Prostate gland (tissue), 2 donors: ENCODE data around the gene LRRC4C. TPM values are rescaled to one million over a fixed set of nuclear protein-coding genes. Genes with fewer than 3 reads are reported as not detected.

Source experiments
- DNase-seq: peaks from one replicate; pipeline ENCODE4 v3.0.0-alpha.2; 2019; ENCODE audit warnings: low spot score
- H3K27ac ChIP-seq, 2 donors: fragments of 200-600 bp; sonication (generic); 2 replicates each; pipeline ENCODE4 v1.5.1; 2017 to 2019
- H3K27me3 ChIP-seq: fragments of 200-600 bp; sonication (generic); replicated peaks from 2 replicates; pipeline ENCODE4 v1.5.1; 2019; ENCODE audit not compliant: insufficient read depth
- H3K36me3 ChIP-seq, 2 donors: fragments of 200-600 bp; sonication (generic); 1 replicate in 1 of 2; 2 replicates in 1 of 2; pipeline versions ENCODE4 v1.5.1 to v1.8.1; 2017 to 2019
- H3K4me1 ChIP-seq: fragments of 200-600 bp; sonication (generic); replicated peaks from 2 replicates; pipeline ENCODE4 v1.5.1; 2019
- H3K4me3 ChIP-seq, 2 donors: fragments of 200-600 bp; sonication (generic); 2 replicates each; pipeline ENCODE4 v1.5.1; 2017 to 2019
- H3K9me3 ChIP-seq: fragments of 200-600 bp; sonication (generic); 2 replicates; pipeline ENCODE4 v1.5.1; 2017
- CTCF ChIP-seq, 4 experiments: fragments of 200-600 bp in 2 of 4; fragments of 450-650 bp in 2 of 4; sonication (generic) in 2 of 4; IDR thresholded peaks; 1 replicate in 3 of 4; 2 replicates in 1 of 4; pipeline ENCODE4 v1.5.1; 2016 to 2019; ENCODE audit warnings: antibody characterized with exemption in 4 of 4, mild to moderate bottlenecking in 2 of 4, moderate library complexity in 2 of 4
- POLR2A ChIP-seq: fragments of 450-650 bp; IDR thresholded peaks from one replicate; pipeline ENCODE4 v1.6.1; 2016; ENCODE audit warnings: antibody characterized with exemption, mild to moderate bottlenecking
- POLR2AphosphoS5 ChIP-seq: sonication (generic); formaldehyde crosslinking; IDR thresholded peaks from one replicate; pipeline ENCODE4 v1.6.1; 2017; ENCODE audit warnings: antibody characterized with exemption
- WGBS: methylation state at CpG from one replicate; pipeline ENCODE4 v1.1.5; 2018; 5-methylcytosine and 5-hydroxymethylcytosine counted together
- intact Hi-C: fragments of 100-400 bp; cut with DNase I; formaldehyde crosslinking; loops from one replicate; pipeline ENCODE4 v1.14.2; 2022
- total RNA-seq, 2 donors: library from RNA; depleted of rRNA; stranded (reverse); fragments of >200 nt; gene quantifications; one replicate each; pipeline ENCODE4 v1.1.0, GENCODE V29; 2016

Gene LRRC4C
- total RNA-seq, 2 donors from 2014 or later: 0.28 TPM; not detected in 1

- WGBS: 39% methylated on average over 1 of the region's 1 CpG
- intact Hi-C loops: no loop called here
Observed at GRCh38 chr11:40573254-40573891, 886.1 kb downstream of the LRRC4C start.

GRCh38 chr11:40569947-40570531 is 889.4 kb downstream of the LRRC4C start:
- no peak overlapping the region for H3K4me3 ChIP-seq
- H3K27ac ChIP-seq: no peak overlapping the region
- no peak for TF ChIP-seq CTCF (IDR thresholded peaks at IDR 0.05)
- TF ChIP-seq POLR2AphosphoS5: no peak
- TF ChIP-seq POLR2A: no peak
- WGBS: 62% methylated on average over 1 of the region's 1 CpG
- intact Hi-C loops: no loop called here
- no peaks in the 10 kb centered on the region for H3K36me3 ChIP-seq
- no peaks in the 10 kb centered on the region for H3K27me3 ChIP-seq
- no peaks in the 10 kb centered on the region for H3K4me1 ChIP-seq
- no peak for DNase-seq
- no peaks in the 10 kb centered on the region for H3K9me3 ChIP-seq

More at GRCh38 chr11:40573254-40573891, 886.1 kb downstream of the LRRC4C start:
- no peak overlapping the region for H3K27ac ChIP-seq
- H3K9me3 ChIP-seq: no peaks in the 10 kb centered on the region
- no peaks in the 10 kb centered on the region for H3K27me3 ChIP-seq
- no peak overlapping the region for H3K4me3 ChIP-seq
- DNase-seq: no peak
- H3K4me1 ChIP-seq: no peaks in the 10 kb centered on the region
- H3K36me3 ChIP-seq: no peaks in the 10 kb centered on the region
- no peak for TF ChIP-seq CTCF (IDR thresholded peaks at IDR 0.05)
- TF ChIP-seq POLR2A: no peak
- no peak for TF ChIP-seq POLR2AphosphoS5

- TF ChIP-seq POLR2AphosphoS5 (no peak), CTCF (IDR thresholded peaks at IDR 0.05) (no peak), POLR2A (no peak)
- Histone ChIP-seq H3K27ac (no peak overlapping the region), H3K27me3 (no peaks in the 10 kb centered on the region), H3K9me3 (no peaks in the 10 kb centered on the region), H3K4me3 (no peak overlapping the region), H3K36me3 (no peaks in the 10 kb centered on the region), H3K4me1 (no peaks in the 10 kb centered on the region)
- 47% methylated on average over 1 of the region's 1 CpG for WGBS
- intact Hi-C loops: no loop called here
- DNase-seq: no peak
Observed at GRCh38 chr11:40567392-40567791, 892.1 kb downstream of the LRRC4C start.

- no peaks in the 10 kb centered on the region for H3K9me3 ChIP-seq
- DNase-seq: no peak
Observed at GRCh38 chr11:40544162-40544561, 915.3 kb downstream of the LRRC4C start.

More at GRCh38 chr11:40544162-40544561, 915.3 kb downstream of the LRRC4C start:
- TF ChIP-seq CTCF (IDR thresholded peaks at IDR 0.05) (no peak), POLR2AphosphoS5 (no peak), POLR2A (no peak)
- intact Hi-C loops: no loop called here
- Histone ChIP-seq H3K36me3 (no peaks in the 10 kb centered on the region), H3K4me3 (no peak overlapping the region), H3K4me1 (no peaks in the 10 kb centered on the region), H3K27ac (no peak overlapping the region), H3K27me3 (no peaks in the 10 kb centered on the region)
- 67% methylated on average over 3 of the region's 3 CpGs for WGBS
